ENCODE results near the gene SYNPO2L.
"Not testable (repeated sequence)": the region's sequence is repeated elsewhere in the genome, so short reads cannot be mapped to it uniquely, and the experiment has no call there.

Gene SYNPO2L

GRCh38 chr10:73648975-73649829, 6.6 kb downstream of the SYNPO2L start:
- no peak for DNase-seq

GRCh38 chr10:73647875-73648651, 7.8 kb downstream of the SYNPO2L start:
- no peak for DNase-seq

- no peak for DNase-seq
Measured at GRCh38 chr10:73647211-73647874, 8.5 kb downstream of the SYNPO2L start.

- DNase-seq = no peak
Measured at GRCh38 chr10:73646598-73647041, 9.2 kb downstream of the SYNPO2L start.

- DNase-seq = no peak
Measured at GRCh38 chr10:73645251-73645650, 10.6 kb downstream of the SYNPO2L start.

GRCh38 chr10:73644767-73645166, 11.1 kb downstream of the SYNPO2L start:
- DNase-seq = no peak

- DNase-seq = peak in 4 of 5 donors; percentile 31 to 59 (median 39)
Measured at GRCh38 chr10:73644015-73644743, 11.7 kb downstream of the SYNPO2L start.

- DNase-seq = no peak
Measured at GRCh38 chr10:73643362-73643761, 12.5 kb downstream of the SYNPO2L start.

GRCh38 chr10:73641328-73642060, 14.3 kb downstream of the SYNPO2L start, which contains the start of gene MYOZ1:
TSS of gene MYOZ1 (minus strand) at chr10:73641474. CDS start at chr10:73640017, 1,457 bp downstream.
- DNase-seq = no peak

- no peak for DNase-seq
Measured at GRCh38 chr10:73639286-73639685, 16.5 kb downstream of the SYNPO2L start.

GRCh38 chr10:73635781-73636180, 20.0 kb downstream of the SYNPO2L start:
- no peak for DNase-seq

GRCh38 chr10:73634421-73634820, 21.4 kb downstream of the SYNPO2L start:
- DNase-seq = no peak

GRCh38 chr10:73629165-73629564, 26.7 kb downstream of the SYNPO2L start:
- DNase-seq = no peak

GRCh38 chr10:73628405-73628804, 27.4 kb downstream of the SYNPO2L start:
- DNase-seq = no peak

GRCh38 chr10:73627300-73627699, 28.5 kb downstream of the SYNPO2L start:
- no peak for DNase-seq

GRCh38 chr10:73625884-73626752, 29.7 kb downstream of the SYNPO2L start:
- DNase-seq = peak; percentile 85 to 97 (median 91)

- peak in 2 of 5 donors; percentile 8 to 13 for DNase-seq
Measured at GRCh38 chr10:73625004-73625883, 30.6 kb downstream of the SYNPO2L start.

GRCh38 chr10:73623056-73623455, 32.8 kb downstream of the SYNPO2L start:
- DNase-seq = no peak

GRCh38 chr10:73620974-73621373, 34.9 kb downstream of the SYNPO2L start:
- not testable (repeated sequence) for DNase-seq

All from T-helper 1 cell (primary cell).